T-helper 9 cell (primary cell): ENCODE measurements around the gene VWC2L.

Experiments used
- DNase-seq: peaks from one replicate; pipeline ENCODE4 v3.0.0-alpha.2; 2020

VWC2L gene

DNA sequence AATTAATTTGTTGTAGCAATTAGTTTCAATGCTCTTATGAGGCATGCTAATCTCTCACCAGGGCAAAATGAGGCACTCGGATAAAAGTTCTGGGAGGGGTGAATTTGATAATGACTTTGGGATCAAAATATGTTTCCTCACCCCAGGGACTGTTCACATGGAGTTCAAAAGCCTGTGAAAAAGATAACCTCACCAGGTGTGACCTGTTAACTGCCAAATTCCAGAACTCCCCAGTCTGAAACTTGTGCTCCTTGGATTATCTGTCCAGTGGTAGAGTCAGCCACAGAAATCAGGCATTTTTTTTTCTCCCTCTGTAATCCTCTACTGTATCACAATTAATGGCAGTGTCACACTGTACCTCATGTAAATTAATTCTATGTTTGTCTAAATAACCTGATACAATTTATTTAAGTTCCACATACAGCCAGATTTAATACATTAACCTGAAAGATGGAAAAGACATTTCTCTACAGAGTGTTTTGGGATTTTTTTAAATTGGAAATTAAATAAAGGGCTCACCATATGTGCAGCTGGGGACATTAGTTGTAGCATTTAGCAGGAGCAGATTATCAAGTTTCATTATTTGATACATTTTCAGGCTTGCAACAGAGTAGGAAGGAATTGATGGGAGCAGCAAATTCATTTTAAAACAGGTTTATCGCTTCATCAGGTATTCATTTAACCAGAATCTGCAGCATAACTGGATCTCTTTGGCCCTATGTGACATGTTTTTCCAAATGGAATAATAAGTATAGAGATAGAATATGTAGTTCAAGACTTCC is 191.2 kb downstream of the VWC2L start:
- DNase-seq = no peak

DNA sequence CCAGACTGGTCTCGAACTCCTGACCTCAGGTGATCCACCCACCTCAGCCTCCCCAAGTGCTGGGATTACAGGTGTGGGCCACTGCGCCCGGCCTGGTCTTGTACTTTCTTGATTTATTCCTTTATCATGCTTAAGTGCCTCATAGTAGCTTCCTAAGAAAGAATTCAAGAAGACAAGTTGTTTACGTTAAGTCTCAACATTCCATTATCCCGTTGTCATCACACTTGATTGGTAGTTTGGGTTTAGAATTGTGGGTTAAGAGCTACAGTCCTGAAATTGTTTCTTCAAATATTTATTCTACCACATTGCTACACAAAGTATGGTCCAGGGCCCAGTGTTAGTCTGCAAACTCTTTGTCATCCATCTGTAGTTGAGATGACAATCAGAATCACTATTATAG is 194.0 kb downstream of the VWC2L start:
- DNase-seq = no peak

- no peak for DNase-seq
Measured at GRCh38 chr2:214607051-214607450, 196.2 kb downstream of the VWC2L start.

GRCh38 chr2:214611015-214611414 is 200.2 kb downstream of the VWC2L start:
- no peak for DNase-seq

- DNase-seq = no peak
Measured at GRCh38 chr2:214624166-214624760, 213.4 kb downstream of the VWC2L start.

DNA sequence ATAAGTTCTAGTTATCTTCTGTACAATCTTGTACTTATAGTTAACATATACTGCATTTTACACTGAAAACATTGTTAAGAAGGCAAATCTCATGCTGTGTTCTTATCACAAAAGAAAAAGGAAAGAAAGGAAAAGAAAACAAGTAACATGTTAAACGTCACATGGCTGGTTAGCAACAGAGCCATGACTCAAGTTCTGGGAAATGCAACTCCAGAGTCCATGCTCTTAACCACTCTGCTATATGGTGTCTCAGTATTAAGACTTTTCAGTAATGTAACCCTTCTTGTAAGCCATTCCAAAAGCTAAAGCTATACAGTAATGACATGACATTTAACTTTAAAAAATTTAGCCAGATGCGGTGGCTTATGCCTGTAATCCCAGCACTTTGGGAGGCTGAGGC is 217.2 kb downstream of the VWC2L start:
- DNase-seq = no peak
